Smooth muscle cell (in vitro differentiated cells): ENCODE data around the gene LIF. TPM values are rescaled to one million over a fixed set of nuclear protein-coding genes. Genes with fewer than 3 reads are reported as not detected.
A peak's percentile ranks its signal among the peaks of the same experiment; 100 is the strongest.

Experiments
- DNase-seq: peaks from one replicate; lab custom pipeline; 2025; ENCODE audit not compliant: unreplicated experiment; lab: John Stamatoyannopoulos, UW
- H2AFZ ChIP-seq: fragments of 200-600 bp; sonication (generic); 2 replicates; pipeline ENCODE4 v1.6.0; 2016; ENCODE audit warnings: antibody characterized with exemption, low read depth, mild to moderate bottlenecking
- H3F3A ChIP-seq: fragments of 200-600 bp; sonication (generic); 2 replicates; pipeline ENCODE4 v1.6.0; 2017; ENCODE audit warnings: antibody characterized with exemption, low read depth
- H3K27ac ChIP-seq: fragments of 200-600 bp; sonication (generic); 2 replicates; pipeline ENCODE4 v1.5.1; 2016; ENCODE audit warnings: low read depth, mild to moderate bottlenecking
- H3K27me3 ChIP-seq: fragments of 200-600 bp; sonication (generic); 2 replicates; pipeline ENCODE4 v1.6.1; 2016; ENCODE audit warnings: low read depth, mild to moderate bottlenecking
- H3K36me3 ChIP-seq: fragments of 200-600 bp; sonication (generic); 2 replicates; pipeline ENCODE4 v1.5.1; 2016; ENCODE audit warnings: low read depth
- H3K4me1 ChIP-seq: fragments of 200-600 bp; sonication (generic); 2 replicates; pipeline ENCODE4 v1.5.1; 2016; ENCODE audit warnings: low read depth
- H3K4me2 ChIP-seq: fragments of 200-600 bp; sonication (generic); 2 replicates; pipeline ENCODE4 v1.6.0; 2016; ENCODE audit warnings: mild to moderate bottlenecking
- H3K4me3 ChIP-seq: fragments of 200-600 bp; sonication (generic); 2 replicates; pipeline ENCODE4 v1.5.1; 2016; ENCODE audit warnings: mild to moderate bottlenecking
- H3K79me2 ChIP-seq: fragments of 200-600 bp; sonication (generic); 2 replicates; pipeline ENCODE4 v1.6.0; 2016; ENCODE audit warnings: low read depth, mild to moderate bottlenecking
- H3K9ac ChIP-seq: fragments of 200-600 bp; sonication (generic); 2 replicates; pipeline ENCODE4 v1.6.0; 2016; ENCODE audit warnings: low read depth
- H3K9me3 ChIP-seq: fragments of 200-600 bp; sonication (generic); replicated peaks from 2 replicates; pipeline ENCODE4 v1.5.1; 2016; ENCODE audit warnings: low read depth
- H4K20me1 ChIP-seq: fragments of 200-600 bp; sonication (generic); 2 replicates; pipeline ENCODE4 v1.6.0; 2016; ENCODE audit warnings: low read depth
- WGBS: methylation state at CpG from one replicate; pipeline ENCODE4 v1.1.7; 2016; ENCODE audit warnings: low lambda C conversion rate; 5-methylcytosine and 5-hydroxymethylcytosine counted together
- polyA plus RNA-seq: library from polyadenylated mRNA; unstranded; fragments of >200 nt; fragmentation: Nextera tagmentation; extraction: Ambion mirVana; gene quantifications from 2 replicates; pipeline ENCODE4 v1.2.1, GENCODE V29; 2016
- total RNA-seq: library from RNA; depleted of rRNA; stranded (reverse); fragments of >200 nt; gene quantifications from 2 replicates; pipeline ENCODE4 v1.2.3, GENCODE V29; 2014
- TF ChIP-seq, protein P1 (sequence below): fragments of 200-600 bp; sonication (generic); IDR thresholded peaks from 2 replicates; pipeline ENCODE4 v1.5.1; 2017; ENCODE audit warnings: borderline replicate concordance, mild to moderate bottlenecking, antibody characterized with exemption; ENCODE audit not compliant: insufficient read depth, poor library complexity, severe bottlenecking

The LIF gene
- total and polyA plus RNA-seq, 2 experiments from 2014 or later, result 29.9 to 31.2 TPM

DNA sequence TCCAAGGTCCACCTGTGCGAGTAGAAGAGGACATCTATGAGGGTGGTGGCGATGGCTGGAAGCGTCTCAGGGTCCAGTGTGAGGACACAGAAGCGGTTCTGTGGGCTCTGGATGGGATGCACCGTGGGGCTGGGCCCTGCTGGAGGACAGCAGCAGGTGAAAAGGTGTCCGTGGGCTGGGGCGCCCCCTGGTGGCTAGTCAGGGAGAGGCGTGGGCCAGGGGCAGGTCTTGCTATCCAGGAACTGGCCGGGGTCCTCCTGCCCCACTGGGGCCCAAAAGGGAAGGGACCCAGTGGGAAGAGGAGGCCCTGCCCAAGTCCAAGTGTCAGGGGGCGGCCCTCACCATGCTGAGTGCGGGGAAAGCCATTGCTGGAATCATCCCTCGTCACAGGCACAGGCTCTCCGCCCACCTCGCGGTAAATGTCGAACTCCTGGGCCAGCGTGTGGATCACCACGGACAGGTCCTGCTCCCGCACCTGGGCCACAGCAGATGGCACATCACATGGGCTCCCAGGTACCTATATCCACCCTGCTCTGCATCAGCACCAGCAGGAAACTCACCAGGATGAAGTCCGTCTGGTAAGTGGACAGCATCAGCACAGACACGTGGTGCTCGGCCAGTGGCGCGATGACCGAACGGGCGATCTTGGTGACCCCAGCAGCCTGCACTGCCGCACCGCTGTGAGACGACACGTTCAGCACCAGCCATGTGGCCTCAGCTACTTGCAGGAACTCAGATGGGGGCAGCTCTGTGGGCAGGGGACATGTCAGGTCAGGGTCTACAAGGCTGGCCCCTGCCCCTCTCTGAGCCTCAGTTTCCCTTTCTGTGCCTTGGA, 40.5 kb upstream of the LIF start:
- peaks cover 14% of the 10 kb centered on the region for H3K4me1 ChIP-seq
- peak; percentile 20 for DNase-seq
- 73% methylated on average over 31 of the region's 31 CpGs for WGBS
- H2AFZ ChIP-seq, result no peak overlapping the region
- no peak overlapping the region for H3K27ac ChIP-seq
- H3K4me3 ChIP-seq, result no peak overlapping the region
- no peaks in the 10 kb centered on the region for H3K27me3 ChIP-seq
- TF ChIP-seq, protein P1, sequence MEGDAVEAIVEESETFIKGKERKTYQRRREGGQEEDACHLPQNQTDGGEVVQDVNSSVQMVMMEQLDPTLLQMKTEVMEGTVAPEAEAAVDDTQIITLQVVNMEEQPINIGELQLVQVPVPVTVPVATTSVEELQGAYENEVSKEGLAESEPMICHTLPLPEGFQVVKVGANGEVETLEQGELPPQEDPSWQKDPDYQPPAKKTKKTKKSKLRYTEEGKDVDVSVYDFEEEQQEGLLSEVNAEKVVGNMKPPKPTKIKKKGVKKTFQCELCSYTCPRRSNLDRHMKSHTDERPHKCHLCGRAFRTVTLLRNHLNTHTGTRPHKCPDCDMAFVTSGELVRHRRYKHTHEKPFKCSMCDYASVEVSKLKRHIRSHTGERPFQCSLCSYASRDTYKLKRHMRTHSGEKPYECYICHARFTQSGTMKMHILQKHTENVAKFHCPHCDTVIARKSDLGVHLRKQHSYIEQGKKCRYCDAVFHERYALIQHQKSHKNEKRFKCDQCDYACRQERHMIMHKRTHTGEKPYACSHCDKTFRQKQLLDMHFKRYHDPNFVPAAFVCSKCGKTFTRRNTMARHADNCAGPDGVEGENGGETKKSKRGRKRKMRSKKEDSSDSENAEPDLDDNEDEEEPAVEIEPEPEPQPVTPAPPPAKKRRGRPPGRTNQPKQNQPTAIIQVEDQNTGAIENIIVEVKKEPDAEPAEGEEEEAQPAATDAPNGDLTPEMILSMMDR, result peak; percentile 90
- peaks cover 17% of the 10 kb centered on the region for H3F3A ChIP-seq
- H3K36me3 ChIP-seq, result no peaks in the 10 kb centered on the region
- no peak overlapping the region for H3K9ac ChIP-seq
- no peak overlapping the region for H3K4me2 ChIP-seq
- H4K20me1 ChIP-seq, result peaks cover 23% of the 10 kb centered on the region
- no peaks in the 10 kb centered on the region for H3K79me2 ChIP-seq
- H3K9me3 ChIP-seq, result no peaks in the 10 kb centered on the region

DNA sequence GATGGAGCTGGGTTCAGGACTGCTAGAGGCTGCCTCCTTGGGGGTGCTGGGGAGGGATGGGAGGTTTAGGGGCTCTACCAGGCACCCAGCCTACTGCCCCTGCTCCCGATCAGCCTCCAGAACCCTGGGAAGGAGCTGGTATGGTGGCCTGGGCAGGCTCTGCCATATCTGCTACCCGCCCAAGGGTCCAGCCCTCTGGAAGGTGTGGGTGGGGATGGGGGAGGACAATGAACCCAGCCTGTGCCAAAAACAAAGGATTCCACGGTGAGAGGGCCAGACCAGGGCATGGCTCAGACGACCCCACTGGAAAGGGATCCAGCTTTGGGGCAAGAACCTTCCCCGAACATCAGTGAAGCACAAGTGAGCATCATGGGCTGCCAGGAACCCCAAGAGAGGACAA, 39.8 kb upstream of the LIF start:
- peaks cover 15% of the 10 kb centered on the region for H3F3A ChIP-seq
- H3K4me3 ChIP-seq, result no peak overlapping the region
- no peaks in the 10 kb centered on the region for H3K79me2 ChIP-seq
- H3K36me3 ChIP-seq, result no peaks in the 10 kb centered on the region
- TF ChIP-seq, protein P1, result no peak
- no peaks in the 10 kb centered on the region for H3K27me3 ChIP-seq
- WGBS, result 94% methylated on average over 5 of the region's 5 CpGs
- no peaks in the 10 kb centered on the region for H3K9me3 ChIP-seq
- peaks cover 14% of the 10 kb centered on the region for H3K4me1 ChIP-seq
- peaks cover 16% of the 10 kb centered on the region for H4K20me1 ChIP-seq
- no peak overlapping the region for H3K27ac ChIP-seq
- DNase-seq, result no peak
- H3K9ac ChIP-seq, result no peak overlapping the region
- H2AFZ ChIP-seq, result no peak overlapping the region
- no peak overlapping the region for H3K4me2 ChIP-seq

DNA sequence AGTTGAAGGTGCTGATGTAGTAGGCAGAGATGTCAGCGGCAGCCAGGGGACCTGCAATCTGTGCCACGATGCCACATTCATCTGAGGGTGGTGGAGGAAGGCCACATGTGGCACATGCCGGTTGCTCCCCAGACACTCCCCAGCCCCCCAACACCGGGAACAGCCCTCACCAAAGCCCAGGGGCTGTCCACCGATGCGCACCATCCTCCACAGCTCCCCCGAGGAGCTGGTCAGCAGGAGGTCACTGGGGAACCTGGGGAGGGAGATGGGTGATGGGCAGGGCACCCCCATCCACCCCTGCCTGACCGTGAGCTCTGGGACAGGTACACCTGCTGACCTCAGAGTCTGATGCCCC, 39.3 kb upstream of the LIF start:
- Histone ChIP-seq H3K9me3 (no peaks in the 10 kb centered on the region), H3K79me2 (no peaks in the 10 kb centered on the region), H3K9ac (no peak overlapping the region), H3K27ac (no peak overlapping the region), H4K20me1 (peaks cover 14% of the 10 kb centered on the region), H3K4me1 (peaks cover 14% of the 10 kb centered on the region), H3K27me3 (no peaks in the 10 kb centered on the region), H3K4me3 (no peak overlapping the region), H2AFZ (no peak overlapping the region), H3K4me2 (no peak overlapping the region), H3K36me3 (no peaks in the 10 kb centered on the region), H3F3A (peaks cover 10% of the 10 kb centered on the region)
- TF ChIP-seq, protein P1, result no peak
- WGBS, result 97% methylated on average over 8 of the region's 8 CpGs
- DNase-seq, result no peak
